NB4 (cell line): Measurements from ENCODE around the gene CFAP97D1.

Experiments
- CTCF ChIP-seq: IDR thresholded peaks from one replicate; pipeline ENCODE4 v1.5.1; 2012; ENCODE audit warnings: low read depth, low read length
- POLR2A ChIP-seq: IDR thresholded peaks from 2 replicates; pipeline ENCODE4 v1.6.1; 2011; ENCODE audit warnings: mild to moderate bottlenecking; ENCODE audit not compliant: insufficient read length; ENCODE audit errors: extremely low read depth

DNA sequence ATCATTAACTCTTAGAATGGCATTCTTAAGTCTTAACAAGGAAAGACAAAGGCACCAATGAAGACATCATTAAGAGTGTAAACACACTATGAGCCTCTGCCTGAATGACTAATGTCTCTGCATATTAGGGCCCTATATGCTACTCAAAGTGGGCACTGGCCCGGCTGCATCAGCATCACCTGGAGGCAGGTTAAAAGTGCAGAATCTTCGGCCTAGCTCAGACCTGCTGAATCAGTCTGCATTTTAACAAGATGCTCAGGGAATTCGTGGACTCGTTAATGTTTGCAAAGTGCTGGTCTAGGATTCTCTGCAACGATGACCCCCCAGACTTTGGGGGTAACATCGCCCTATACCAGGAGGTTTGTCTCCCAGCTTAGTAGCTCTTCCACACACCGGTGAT, 46.0 kb downstream of the CFAP97D1 start:
- no peak for TF ChIP-seq CTCF
- TF ChIP-seq POLR2A, result no peak
